Measurements from ENCODE around the gene CRIP1.

Gene CRIP1

DNA sequence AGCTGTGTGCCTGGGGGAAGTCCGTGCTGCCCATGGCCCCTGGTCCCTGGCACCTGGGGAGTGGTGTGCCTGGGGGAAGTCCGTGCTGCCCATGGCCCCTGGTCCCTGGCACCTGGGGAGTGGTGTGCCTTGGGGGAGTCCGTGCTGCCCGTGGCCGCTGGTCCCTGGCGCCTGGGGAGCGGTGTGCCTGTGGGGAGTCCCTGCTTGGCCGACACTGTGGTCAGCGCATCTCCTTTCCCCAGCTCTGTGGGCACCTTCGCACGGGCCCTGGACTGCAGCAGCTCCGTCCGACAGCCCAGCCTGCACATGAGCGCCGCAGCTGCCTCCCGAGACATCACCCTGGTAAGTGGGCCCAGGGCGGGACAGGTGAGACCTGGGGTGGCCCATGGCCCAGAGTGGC lies 26.6 kb upstream of the CRIP1 start:
- DNase-seq (ENCODE audit: insufficient read length, low spot score): no peak
- TF ChIP-seq, protein P1, sequence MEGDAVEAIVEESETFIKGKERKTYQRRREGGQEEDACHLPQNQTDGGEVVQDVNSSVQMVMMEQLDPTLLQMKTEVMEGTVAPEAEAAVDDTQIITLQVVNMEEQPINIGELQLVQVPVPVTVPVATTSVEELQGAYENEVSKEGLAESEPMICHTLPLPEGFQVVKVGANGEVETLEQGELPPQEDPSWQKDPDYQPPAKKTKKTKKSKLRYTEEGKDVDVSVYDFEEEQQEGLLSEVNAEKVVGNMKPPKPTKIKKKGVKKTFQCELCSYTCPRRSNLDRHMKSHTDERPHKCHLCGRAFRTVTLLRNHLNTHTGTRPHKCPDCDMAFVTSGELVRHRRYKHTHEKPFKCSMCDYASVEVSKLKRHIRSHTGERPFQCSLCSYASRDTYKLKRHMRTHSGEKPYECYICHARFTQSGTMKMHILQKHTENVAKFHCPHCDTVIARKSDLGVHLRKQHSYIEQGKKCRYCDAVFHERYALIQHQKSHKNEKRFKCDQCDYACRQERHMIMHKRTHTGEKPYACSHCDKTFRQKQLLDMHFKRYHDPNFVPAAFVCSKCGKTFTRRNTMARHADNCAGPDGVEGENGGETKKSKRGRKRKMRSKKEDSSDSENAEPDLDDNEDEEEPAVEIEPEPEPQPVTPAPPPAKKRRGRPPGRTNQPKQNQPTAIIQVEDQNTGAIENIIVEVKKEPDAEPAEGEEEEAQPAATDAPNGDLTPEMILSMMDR (IDR thresholded peaks at IDR 0.05; ENCODE audit: insufficient read depth, missing control alignments): no peak
- FAIRE-seq: no peak

DNA sequence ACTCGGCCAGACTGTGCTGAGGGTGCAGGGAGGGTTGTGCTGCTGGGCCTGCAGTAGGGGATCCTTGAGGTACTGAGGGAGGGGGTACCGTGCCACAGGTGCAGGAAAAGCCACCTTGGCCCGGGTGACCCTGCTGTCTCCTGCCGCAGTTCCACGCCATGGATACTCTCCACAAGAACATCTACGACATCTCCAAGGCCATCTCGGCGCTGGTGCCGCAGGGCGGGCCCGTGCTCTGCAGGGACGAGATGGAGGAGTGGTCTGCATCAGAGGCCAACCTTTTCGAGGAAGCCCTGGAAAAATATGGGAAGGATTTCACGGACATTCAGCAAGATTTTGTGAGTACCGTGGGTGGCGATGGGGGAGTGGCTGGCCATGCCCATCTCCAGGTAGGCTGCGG lies 26.1 kb upstream of the CRIP1 start:
- DNase-seq (ENCODE audit: insufficient read length, low spot score): no peak
- FAIRE-seq: no peak
- TF ChIP-seq, protein P1 (IDR thresholded peaks at IDR 0.05; ENCODE audit: insufficient read depth, missing control alignments): no peak

DNA sequence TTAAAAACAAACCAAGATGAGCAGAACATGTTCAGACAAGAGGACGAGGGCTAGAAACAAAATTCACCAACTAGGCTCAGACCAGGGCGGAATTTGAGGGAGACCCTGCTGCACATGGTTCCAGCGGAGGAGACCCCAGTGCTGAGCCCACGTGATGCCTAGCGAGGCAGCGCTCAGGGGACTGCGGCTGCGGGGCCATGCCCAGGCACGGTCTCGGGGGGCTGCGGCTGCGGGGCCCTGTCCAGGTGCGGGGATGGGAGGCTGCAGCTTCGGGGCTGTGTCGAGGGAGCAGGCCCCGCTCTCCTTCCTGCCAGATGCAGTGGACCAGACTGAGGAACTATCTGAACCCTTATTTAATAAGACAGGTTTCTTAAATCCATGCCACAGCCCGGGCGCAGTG lies 24.8 kb upstream of the CRIP1 start:
- TF ChIP-seq, protein P1 (IDR thresholded peaks at IDR 0.05; ENCODE audit: insufficient read depth, missing control alignments): no peak
- DNase-seq (ENCODE audit: insufficient read length, low spot score) (no peak), FAIRE-seq (no peak)

DNA sequence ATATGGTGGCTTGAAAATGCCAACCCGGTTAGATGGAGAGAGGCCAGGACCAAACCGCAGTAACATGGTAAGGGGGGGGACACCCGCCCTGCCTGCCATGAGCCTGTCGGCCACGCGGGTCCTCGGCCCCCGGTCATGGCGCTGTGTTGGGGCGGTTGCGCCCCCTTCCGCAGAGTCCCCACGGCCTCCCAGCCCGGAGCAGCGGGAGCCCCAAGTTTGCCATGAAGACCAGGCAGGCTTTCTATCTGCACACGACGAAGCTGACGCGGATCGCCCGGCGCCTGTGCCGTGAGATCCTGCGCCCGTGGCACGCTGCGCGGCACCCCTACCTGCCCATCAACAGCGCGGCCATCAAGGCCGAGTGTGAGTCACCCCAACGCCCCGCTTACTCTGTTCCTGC lies 22.2 kb upstream of the CRIP1 start:
- FAIRE-seq (no peak), DNase-seq (ENCODE audit: insufficient read length, low spot score) (no peak)
- TF ChIP-seq, protein P1 (IDR thresholded peaks at IDR 0.05; ENCODE audit: insufficient read depth, missing control alignments): no peak

DNA sequence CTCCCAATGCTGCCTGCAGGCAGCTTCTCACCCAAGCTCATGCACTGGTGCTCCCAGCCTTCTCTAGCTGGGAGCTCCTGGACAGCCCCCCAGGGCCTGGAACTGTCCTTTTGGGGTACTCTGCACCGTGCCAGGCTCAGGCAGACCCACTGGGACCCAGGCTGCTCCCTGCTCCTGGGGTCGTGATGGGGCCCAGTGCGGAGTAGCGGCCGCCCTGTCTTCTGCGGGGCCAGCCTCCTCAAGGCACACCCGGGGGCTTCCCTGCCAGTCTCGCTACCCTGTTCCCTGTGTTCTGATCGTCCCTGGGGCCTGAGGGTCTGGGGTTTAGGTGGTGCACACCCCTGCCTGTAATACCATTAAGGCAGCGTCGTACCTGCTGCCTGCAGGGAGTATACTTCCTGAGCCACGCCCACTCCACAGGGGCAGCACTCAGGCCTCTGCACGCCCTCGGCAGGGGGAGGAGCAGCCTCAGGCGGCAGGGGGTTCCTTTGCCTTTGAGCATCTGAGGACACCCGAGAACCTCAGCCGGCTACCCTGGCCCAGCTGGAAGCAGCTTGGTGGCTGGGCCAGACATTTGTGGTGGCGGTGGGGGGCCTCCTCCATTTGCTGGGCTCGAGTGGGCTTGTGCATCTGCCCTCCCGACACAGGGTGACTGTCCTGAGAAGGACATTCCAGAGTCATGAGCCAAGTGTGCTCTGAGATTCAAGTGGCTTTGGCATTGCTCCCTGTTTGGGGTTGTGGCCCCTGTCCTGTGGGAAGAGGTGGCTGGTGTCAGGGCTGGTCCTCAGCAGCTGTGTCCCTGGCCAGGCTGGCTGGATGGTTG lies 21.3 kb upstream of the CRIP1 start:
- TF ChIP-seq, protein P1 (IDR thresholded peaks at IDR 0.05; ENCODE audit: insufficient read depth, missing control alignments): no peak
- FAIRE-seq (no peak), DNase-seq (ENCODE audit: insufficient read length, low spot score) (no peak)

DNA sequence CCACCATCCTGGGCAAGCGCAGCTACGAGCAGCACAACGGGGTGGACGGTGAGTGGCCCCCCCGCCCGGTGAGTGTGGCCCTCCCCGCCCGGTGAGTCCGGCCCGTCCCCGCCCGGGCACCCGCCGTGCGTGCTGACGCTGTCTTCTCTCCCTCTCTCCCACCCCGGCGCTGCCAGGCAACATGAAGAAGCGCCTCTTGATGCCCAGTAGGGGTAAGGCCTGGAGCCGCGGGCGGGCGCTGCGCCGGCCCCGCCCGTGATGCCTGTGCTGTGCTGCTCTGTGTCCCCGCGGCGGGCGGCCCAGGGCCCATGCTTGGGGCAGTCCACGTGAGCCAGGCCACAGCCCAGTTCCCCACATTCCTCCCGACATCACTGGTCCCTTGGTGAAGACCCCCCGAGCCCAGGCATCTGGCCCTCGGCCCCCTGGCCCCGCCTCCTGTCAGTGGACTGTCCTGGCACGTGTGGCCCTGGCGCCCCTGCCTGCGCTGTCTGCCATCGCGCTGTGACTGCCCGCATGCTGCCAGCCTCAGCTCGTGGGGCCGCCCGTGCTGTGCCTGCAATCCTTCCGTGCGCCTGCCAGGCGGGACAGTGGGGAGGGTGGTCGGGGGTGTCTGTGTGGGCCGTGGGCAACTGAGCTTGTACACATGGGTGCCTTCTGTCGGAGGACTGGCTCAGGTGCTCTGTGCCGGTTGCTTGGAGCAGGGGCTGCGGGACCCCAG lies 20.0 kb upstream of the CRIP1 start:
- no peak for DNase-seq (ENCODE audit: insufficient read length, low spot score)
- TF ChIP-seq, protein P1 (IDR thresholded peaks at IDR 0.05; ENCODE audit: insufficient read depth, missing control alignments): no peak
- FAIRE-seq: no peak

Measured in D721Med (cell line).